Fibroblast of lung (primary cell): ENCODE results near the gene POSTN. TPM values are rescaled to one million over a fixed set of nuclear protein-coding genes. Genes with fewer than 3 reads are reported as not detected.
A peak's percentile ranks its signal among the peaks of the same experiment; 100 is the strongest.

Experiments
- DNase-seq, 2 donors: peaks; one replicate each; pipeline versions ENCODE4 v3.0.0 to v3.0.0-alpha.2; 2010; ENCODE audit warnings: low read depth in 2 of 2
- H2AFZ ChIP-seq: 2 replicates; pipeline ENCODE4 v1.5.1; 2012; ENCODE audit warnings: low read length, control low read depth, inconsistent platforms
- H3K27ac ChIP-seq: 2 replicates; pipeline ENCODE4 v1.5.1; 2011; ENCODE audit warnings: low read length, control low read depth; ENCODE audit not compliant: insufficient read depth
- H3K27me3 ChIP-seq: 2 replicates; pipeline ENCODE4 v1.5.1; 2011; ENCODE audit warnings: mild to moderate bottlenecking, low read length; ENCODE audit not compliant: control insufficient read depth, insufficient read depth
- H3K36me3 ChIP-seq: 2 replicates; pipeline ENCODE4 v1.5.1; 2011; ENCODE audit warnings: low read length; ENCODE audit not compliant: control insufficient read depth, insufficient read depth
- H3K4me1 ChIP-seq: 2 replicates; pipeline ENCODE4 v1.5.1; 2011; ENCODE audit warnings: low read length; ENCODE audit not compliant: control insufficient read depth, insufficient read depth; ENCODE audit errors: extremely low read depth
- H3K4me2 ChIP-seq: 2 replicates; pipeline ENCODE4 v1.5.1; 2011; ENCODE audit warnings: low read length, control low read depth; ENCODE audit not compliant: insufficient read depth; ENCODE audit errors: extremely low read depth
- H3K4me3 ChIP-seq, 4 experiments: fragments of 200-600 bp in 1 of 4; sonication (generic) in 1 of 4; replicated peaks in 1 of 4; 2 replicates each; pipeline ENCODE4 v1.5.1; 2011 to 2016; ENCODE audit warnings: low read length in 4 of 4, low read depth in 3 of 4, mild to moderate bottlenecking in 3 of 4, control low read depth in 2 of 4, inconsistent platforms in 1 of 4, mixed read lengths in 1 of 4; ENCODE audit not compliant: insufficient read depth in 1 of 4; ENCODE audit errors: control extremely low read depth in 1 of 4
- H3K79me2 ChIP-seq: 2 replicates; pipeline ENCODE4 v1.5.1; 2012; ENCODE audit warnings: mild to moderate bottlenecking, low read length, inconsistent platforms; ENCODE audit not compliant: control insufficient read depth, insufficient read depth
- H3K9ac ChIP-seq: 2 replicates; pipeline ENCODE4 v1.5.1; 2011; ENCODE audit warnings: mild to moderate bottlenecking, low read length, control low read depth; ENCODE audit not compliant: insufficient read depth
- H3K9me3 ChIP-seq: 2 replicates; pipeline ENCODE4 v1.5.1; 2012; ENCODE audit warnings: low read depth, low read length; ENCODE audit not compliant: control insufficient read depth, insufficient read depth
- H4K20me1 ChIP-seq: 2 replicates; pipeline ENCODE4 v1.5.1; 2011; ENCODE audit warnings: low read length; ENCODE audit not compliant: control insufficient read depth, insufficient read depth; ENCODE audit errors: extremely low read depth
- CTCF ChIP-seq, 2 donors: IDR thresholded peaks in 1 of 2; conservative IDR thresholded peaks in 1 of 2; 1 replicate in 1 of 2; 2 replicates in 1 of 2; pipeline ENCODE4 v1.5.1; 2011 to 2012; ENCODE audit warnings: low read length in 2 of 2, control low read depth in 1 of 2, inconsistent platforms in 1 of 2, low read depth in 1 of 2, mild to moderate bottlenecking in 1 of 2
- EZH2 ChIP-seq: IDR thresholded peaks from 2 replicates; pipeline ENCODE4 v1.5.1; 2012; ENCODE audit warnings: low read length, control low read depth, mild to moderate bottlenecking; ENCODE audit errors: missing control alignments
- polyA plus RNA-seq, 2 donors: library from polyadenylated mRNA; depleted of rRNA in 1 of 2; stranded (reverse) in 1 of 2; unstranded in 1 of 2; fragments of >200 nt; gene quantifications; 2 replicates each; pipeline ENCODE4 v1.2.1, GENCODE V29; 2011 to 2012; ENCODE audit warnings: missing spikeins in 1 of 2
- total RNA-seq: library from RNA; depleted of rRNA; stranded (reverse); fragments of >200 nt; gene quantifications from 2 replicates; pipeline ENCODE4 v1.2.1, GENCODE V29; 2014

The POSTN gene
- total and polyA plus RNA-seq, 2 donors (not counting 1 experiment from before 2014, with no cell fraction given) = 221 to 1,141 TPM

GRCh38 chr13:37601648-37602440, 3.3 kb upstream of the POSTN start:
- TF ChIP-seq CTCF (conservative IDR thresholded peaks at IDR 0.05 in 1 of 2, IDR thresholded peaks at IDR 0.05 in 1 of 2; ENCODE audit: low read depth in 1 of 2, low read length in 2 of 2) (no peak), EZH2 (no peak)
- Histone ChIP-seq H4K20me1 (no peaks in the 10 kb centered on the region), H3K9me3 (no peaks in the 10 kb centered on the region), H3K4me3 (no peak overlapping the region), H2AFZ (no peak overlapping the region), H3K27me3 (no peaks in the 10 kb centered on the region), H3K27ac (no peak overlapping the region), H3K36me3 (no peaks in the 10 kb centered on the region), H3K9ac (no peak overlapping the region), H3K4me1 (peaks cover 3% of the 10 kb centered on the region), H3K79me2 (peaks cover 7% of the 10 kb centered on the region), H3K4me2 (no peak overlapping the region)
- DNase-seq = no peak

- no peaks in the 10 kb centered on the region for H4K20me1 ChIP-seq
- H2AFZ ChIP-seq = peak overlapping the region; percentile 27
- DNase-seq = peak in 1 of 2 donors; percentile 18
- no peaks in the 10 kb centered on the region for H3K36me3 ChIP-seq
- TF ChIP-seq CTCF (conservative IDR thresholded peaks at IDR 0.05 in 1 of 2, IDR thresholded peaks at IDR 0.05 in 1 of 2; ENCODE audit: low read depth in 1 of 2, low read length in 2 of 2) = no peak
- TF ChIP-seq EZH2 = no peak
- H3K27ac ChIP-seq = no peak overlapping the region
- peaks cover 7% of the 10 kb centered on the region for H3K79me2 ChIP-seq
- H3K27me3 ChIP-seq = no peaks in the 10 kb centered on the region
- peak overlapping the region in 1 of 4 experiments; percentile 61 for H3K4me3 ChIP-seq
- H3K4me1 ChIP-seq = peaks cover 3% of the 10 kb centered on the region
- no peak overlapping the region for H3K9ac ChIP-seq
- peak overlapping the region; percentile 4 for H3K4me2 ChIP-seq
- no peaks in the 10 kb centered on the region for H3K9me3 ChIP-seq
Measured at GRCh38 chr13:37599519-37599918, 951 bp upstream of the POSTN start.

GRCh38 chr13:37597477-37598025, 1.0 kb downstream of the POSTN start:
- peaks cover 7% of the 10 kb centered on the region for H3K79me2 ChIP-seq
- peaks cover 3% of the 10 kb centered on the region for H3K4me1 ChIP-seq
- H3K36me3 ChIP-seq = no peaks in the 10 kb centered on the region
- H3K27ac ChIP-seq = no peak overlapping the region
- peak overlapping the region; percentile 4 for H3K9ac ChIP-seq
- no peaks in the 10 kb centered on the region for H3K27me3 ChIP-seq
- H2AFZ ChIP-seq = peak overlapping the region; percentile 24
- peak overlapping the region; percentile 80 for H3K4me2 ChIP-seq
- no peak for TF ChIP-seq CTCF (conservative IDR thresholded peaks at IDR 0.05 in 1 of 2, IDR thresholded peaks at IDR 0.05 in 1 of 2; ENCODE audit: low read depth in 1 of 2, low read length in 2 of 2)
- TF ChIP-seq EZH2 = no peak
- H3K4me3 ChIP-seq = peak overlapping the region; percentile 33 to 61 (median 46)
- H3K9me3 ChIP-seq = no peaks in the 10 kb centered on the region
- no peaks in the 10 kb centered on the region for H4K20me1 ChIP-seq
- DNase-seq = no peak
